RWPE1 (cell line): ENCODE data around the gene OSM.
A peak's percentile ranks its signal among the peaks of the same experiment; 100 is the strongest.

Source experiments
- CTCF ChIA-PET: fragments of 350-600 bp; sonication (Branson Sonifier 250); formaldehyde crosslinking; extraction: SDS; loops from one replicate; lab custom pipeline; 2021; lab: Yijun Ruan, JAX
- POLR2A ChIA-PET: fragments of 400-600 bp; formaldehyde crosslinking; extraction: SDS; loops from one replicate; lab custom pipeline; 2020; ENCODE audit warnings: antibody characterized with exemption; ENCODE audit not compliant: low non-redundant PET; lab: Yijun Ruan, JAX
- DNase-seq: peaks from one replicate; pipeline ENCODE4 v3.0.0; 2012; ENCODE audit warnings: low spot score
- H3K27ac ChIP-seq: fragments of 450-650 bp; 2 replicates; pipeline ENCODE4 v1.5.1; 2017
- CTCF ChIP-seq: fragments of 450-650 bp; conservative IDR thresholded peaks from 2 replicates; pipeline ENCODE4 v1.5.1; 2017; ENCODE audit warnings: low read depth, mild to moderate bottlenecking

Gene OSM

GRCh38 chr22:30283342-30283741, 16.7 kb upstream of the OSM start:
- POLR2A ChIA-PET, result no interaction called here
- CTCF ChIA-PET, result interaction anchor here (0.8 kb wide), 1 partner anchor 27 kb away, joined by 3 read pairs; no protein-coding TSS in a partner anchor
- DNase-seq, result no peak
- peak overlapping the region; percentile 15; the same call in 1 of the 2 replicates for H3K27ac ChIP-seq
- TF ChIP-seq CTCF, result no peak

GRCh38 chr22:30282616-30283046, 16.0 kb upstream of the OSM start:
- ChIA-PET POLR2A (no interaction called here), CTCF (no interaction called here)
- H3K27ac ChIP-seq, result peak overlapping the region; percentile 15
- TF ChIP-seq CTCF, result no peak
- no peak for DNase-seq

GRCh38 chr22:30280505-30280904, 13.9 kb upstream of the OSM start:
- POLR2A ChIA-PET, result interaction anchor here (0.7 kb wide), 1 partner anchor 32 kb away, joined by 8 read pairs; no protein-coding TSS in a partner anchor

GRCh38 chr22:30279932-30280331, 13.3 kb upstream of the OSM start:
- no peak for DNase-seq
- TF ChIP-seq CTCF, result no peak
- CTCF ChIA-PET, result no interaction called here
- H3K27ac ChIP-seq, result peak overlapping the region; percentile 100
- POLR2A ChIA-PET, result no interaction called here

More at GRCh38 chr22:30280505-30280904, 13.9 kb upstream of the OSM start:
- DNase-seq, result no peak
- TF ChIP-seq CTCF, result no peak
- peak overlapping the region; percentile 30; the same call in 1 of the 2 replicates for H3K27ac ChIP-seq
- CTCF ChIA-PET, result interaction anchor here (0.6 kb wide), 1 partner anchor 86 kb away, joined by 3 read pairs; no protein-coding TSS in a partner anchor

GRCh38 chr22:30279046-30279788, 12.6 kb upstream of the OSM start:
- POLR2A ChIA-PET, result no interaction called here
- peak overlapping the region; percentile 100 for H3K27ac ChIP-seq

More at GRCh38 chr22:30279046-30279788, 12.6 kb upstream of the OSM start:
- DNase-seq, result no peak
- no peak for TF ChIP-seq CTCF
- CTCF ChIA-PET, result no interaction called here
